HG03521 (cell line): ENCODE data around the gene PSG3.
"Not testable (repeated sequence)": the region's sequence is repeated elsewhere in the genome, so short reads cannot be mapped to it uniquely, and the experiment has no call there.

Source experiments
- ATAC-seq: cut with Tn5 transposase; IDR thresholded peaks from one replicate; pipeline ENCODE4 v1.9.1; 2021; ENCODE audit warnings: mild to moderate bottlenecking, moderate library complexity; ENCODE audit not compliant: unreplicated experiment

Gene PSG3

DNA sequence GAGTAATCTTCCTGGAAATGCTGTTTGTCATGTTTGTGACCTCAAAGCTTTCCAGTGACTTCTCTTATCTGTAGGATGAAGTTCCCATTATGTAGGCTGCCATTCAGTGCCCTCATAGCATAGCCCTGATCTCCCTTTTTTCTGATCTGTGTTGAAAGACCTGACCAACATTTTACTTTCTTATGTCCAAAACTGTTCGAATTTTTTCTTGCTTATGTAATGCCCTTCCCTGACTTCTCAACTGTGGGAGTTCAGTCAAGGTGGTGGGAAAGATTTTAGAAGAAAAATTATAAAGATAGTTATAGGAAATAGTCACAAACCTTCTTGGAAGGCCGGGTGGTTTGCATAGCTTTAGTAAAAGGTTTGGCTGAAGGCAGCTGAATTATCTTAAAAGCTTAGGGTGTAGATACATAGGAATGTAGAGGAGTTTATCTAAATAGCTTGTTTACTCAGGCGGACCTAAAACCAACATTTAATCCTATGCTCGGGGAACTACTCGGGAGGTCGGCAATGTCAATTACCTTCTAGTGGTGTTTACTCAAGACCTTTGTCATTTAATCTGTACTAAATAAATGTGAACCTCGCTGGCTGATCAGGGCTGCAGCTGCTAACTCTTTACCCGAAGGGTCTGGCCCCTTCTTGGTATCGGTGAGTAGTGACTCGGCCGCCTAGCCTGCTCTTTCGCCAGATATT lies 44.3 kb downstream of the PSG3 start:
- ATAC-seq: no peak

DNA sequence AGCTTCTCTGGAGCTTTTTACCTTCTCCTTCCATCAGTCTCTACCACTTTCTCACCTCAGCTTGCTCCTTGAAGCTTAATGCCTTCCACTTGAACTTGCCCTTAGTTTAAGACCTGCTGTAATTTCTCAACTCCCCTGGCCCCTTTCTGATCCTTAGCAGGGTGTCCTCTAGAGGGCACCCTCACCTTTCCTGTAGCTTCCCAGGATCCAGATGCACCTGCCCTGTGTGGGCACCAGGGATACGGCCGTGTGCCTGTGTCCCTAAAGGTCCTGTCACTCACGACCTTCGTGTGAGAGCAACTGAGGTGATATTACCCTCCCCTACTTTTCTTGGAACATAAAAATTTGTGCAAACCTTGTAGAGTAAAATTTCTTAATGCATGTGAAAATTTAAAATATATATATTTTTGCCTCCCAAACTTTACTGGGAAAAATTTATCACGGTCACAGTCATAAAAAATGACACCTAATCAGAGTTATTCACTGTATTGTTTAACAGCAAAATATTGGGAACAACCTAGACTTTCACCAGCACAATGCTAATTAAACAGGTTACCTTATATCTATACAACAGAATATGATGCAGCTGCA lies 46.4 kb downstream of the PSG3 start:
- ATAC-seq: no peak

GRCh38 chr19:42683917-42684513 lies 56.3 kb downstream of the PSG3 start:
- ATAC-seq: no peak

GRCh38 chr19:42676326-42676725 lies 64.0 kb downstream of the PSG3 start:
- ATAC-seq: not testable (repeated sequence)

DNA sequence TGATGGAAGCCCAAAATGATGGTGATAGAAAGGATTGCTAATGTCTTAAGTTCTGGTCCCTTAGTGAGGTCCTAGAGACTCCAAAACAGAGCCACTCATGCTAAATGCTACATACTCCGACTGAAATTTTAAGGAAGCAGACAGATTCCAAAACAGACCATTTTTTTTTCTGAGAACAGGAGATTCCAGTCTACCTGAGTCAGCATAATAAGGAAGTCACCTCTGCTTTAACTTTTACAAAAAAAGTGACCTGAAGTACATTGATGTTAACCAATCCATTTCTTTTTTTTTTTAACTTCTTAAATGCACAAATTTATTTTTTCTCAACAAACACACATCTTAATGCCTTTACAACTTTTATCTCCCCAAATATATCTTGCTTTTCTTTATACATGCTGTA lies 65.7 kb downstream of the PSG3 start:
- not testable (repeated sequence) for ATAC-seq
